Measurements from ENCODE around the gene GTF2E1.
A peak's percentile ranks its signal among the peaks of the same experiment; 100 is the strongest.
"Not testable (repeated sequence)": the region's sequence is repeated elsewhere in the genome, so short reads cannot be mapped to it uniquely, and the experiment has no call there.

The GTF2E1 gene

DNA sequence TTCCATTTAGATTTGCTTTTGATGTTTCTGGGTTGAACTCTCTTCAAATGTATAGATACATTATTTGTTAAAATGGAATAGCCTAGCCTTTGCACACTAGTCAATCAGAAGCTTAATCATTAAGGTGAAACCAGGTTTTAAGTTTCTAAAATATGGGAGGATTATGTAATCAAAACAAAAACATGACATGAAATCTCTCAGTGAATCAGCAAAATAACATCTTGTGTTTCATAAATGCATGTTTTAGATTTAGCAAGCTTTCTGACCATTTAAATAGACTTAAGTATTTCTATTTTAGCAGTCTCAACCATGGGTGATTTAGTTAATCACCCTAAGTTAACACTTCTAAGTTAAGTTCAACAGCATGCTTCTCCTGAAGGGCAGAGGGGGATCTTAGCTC lies 11.3 kb downstream of the GTF2E1 start:
- no peak for DNase-seq (ENCODE audit: low read depth in 2 of 2)

DNA sequence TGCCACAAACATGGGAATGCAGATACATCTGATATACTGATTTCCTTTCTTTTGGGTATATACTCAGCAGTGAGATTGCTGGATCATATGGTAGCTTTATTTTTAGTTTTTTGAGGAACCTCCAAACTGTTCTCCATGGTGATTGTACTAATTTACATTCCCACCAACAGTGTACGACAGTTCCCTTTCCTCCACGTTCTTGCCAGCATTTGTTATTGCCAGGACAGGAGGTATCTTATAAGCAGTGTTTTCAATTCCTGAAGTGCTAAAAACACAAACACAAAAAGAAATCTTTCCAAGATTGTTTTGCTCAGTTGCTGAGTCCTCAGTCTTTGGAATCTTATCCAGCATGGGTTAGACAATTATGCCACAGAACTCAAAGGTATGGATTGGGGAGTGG lies 13.5 kb downstream of the GTF2E1 start:
- DNase-seq (ENCODE audit: low read depth in 2 of 2): no peak

DNA sequence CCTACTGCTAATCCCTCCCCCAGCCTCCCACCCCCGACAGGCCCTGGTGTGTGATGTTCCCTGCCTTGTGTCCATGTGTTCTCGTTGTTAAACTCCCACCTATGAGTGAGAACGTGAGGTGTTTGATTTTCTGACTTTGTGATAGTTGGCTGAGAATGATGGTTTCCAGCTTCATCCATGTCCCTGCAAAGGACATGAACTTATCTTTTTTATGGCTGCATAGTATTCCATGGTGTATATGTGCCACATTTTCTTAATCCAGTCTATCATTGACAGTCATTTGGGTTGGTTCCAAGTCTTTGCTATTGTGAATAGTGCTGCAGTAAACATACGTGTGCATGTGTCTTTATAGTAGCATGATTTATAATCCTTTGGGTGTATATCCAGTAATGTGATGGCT lies 16.0 kb downstream of the GTF2E1 start:
- DNase-seq (ENCODE audit: low read depth in 2 of 2): not testable (repeated sequence)

DNA sequence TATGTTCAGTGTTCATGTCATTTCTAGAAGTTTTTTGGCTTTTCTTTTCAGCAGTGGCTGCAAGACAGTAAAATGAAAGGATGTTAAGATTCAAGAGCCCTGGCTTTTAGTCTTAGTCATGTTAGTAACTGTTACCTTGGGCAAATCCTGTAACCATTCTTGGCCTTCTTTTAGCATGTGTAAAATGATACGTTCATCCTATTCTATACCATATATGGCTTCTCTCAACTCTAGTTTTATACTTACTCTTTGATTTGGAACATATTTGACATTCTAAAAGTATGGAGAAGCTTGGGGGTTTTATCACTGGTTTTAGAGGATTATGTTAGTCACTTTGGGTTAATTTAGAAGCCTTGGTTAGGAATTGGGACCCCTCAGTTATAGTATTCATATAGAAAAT lies 20.1 kb downstream of the GTF2E1 start:
- DNase-seq (ENCODE audit: low read depth in 2 of 2): no peak

DNA sequence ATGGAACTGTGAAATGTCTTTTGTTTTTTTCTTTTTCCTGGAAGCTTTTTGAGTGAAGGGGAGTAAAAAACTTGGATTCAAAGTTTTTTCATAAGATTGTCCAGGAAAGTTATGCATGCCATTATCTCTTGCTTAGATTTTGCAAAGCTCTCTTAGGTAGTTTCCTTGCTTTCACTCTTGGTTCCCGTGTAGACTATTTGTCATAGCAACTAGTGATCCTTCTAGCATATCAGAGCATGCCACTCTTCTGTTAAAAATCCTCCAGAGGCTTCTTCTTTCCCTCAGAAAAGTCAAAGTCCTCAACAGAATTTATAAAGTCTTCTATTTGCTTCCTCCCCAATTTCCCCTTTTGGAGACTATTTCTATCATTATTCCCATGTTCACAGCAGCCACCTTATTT lies 21.1 kb downstream of the GTF2E1 start:
- DNase-seq (ENCODE audit: low read depth in 2 of 2): no peak

DNA sequence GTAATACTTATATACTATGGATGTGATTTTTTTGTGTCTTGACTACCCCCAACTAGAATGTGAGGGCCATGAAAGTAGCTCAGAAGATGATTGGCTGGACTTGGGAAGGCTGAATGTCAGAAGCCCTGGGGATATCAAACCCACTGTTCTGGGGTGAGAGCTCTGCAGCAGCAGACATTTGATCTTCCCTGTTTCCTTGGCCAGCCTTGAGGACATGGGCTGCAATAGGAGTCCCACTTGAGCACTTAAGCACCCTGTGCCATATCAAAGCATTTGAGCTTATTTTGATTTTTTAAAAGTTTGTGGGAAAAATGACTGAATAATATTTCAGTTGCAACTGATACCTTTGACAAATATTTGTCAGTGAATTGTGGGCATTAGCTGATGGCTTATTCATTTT lies 21.7 kb downstream of the GTF2E1 start:
- DNase-seq (ENCODE audit: low read depth in 2 of 2): no peak

DNA sequence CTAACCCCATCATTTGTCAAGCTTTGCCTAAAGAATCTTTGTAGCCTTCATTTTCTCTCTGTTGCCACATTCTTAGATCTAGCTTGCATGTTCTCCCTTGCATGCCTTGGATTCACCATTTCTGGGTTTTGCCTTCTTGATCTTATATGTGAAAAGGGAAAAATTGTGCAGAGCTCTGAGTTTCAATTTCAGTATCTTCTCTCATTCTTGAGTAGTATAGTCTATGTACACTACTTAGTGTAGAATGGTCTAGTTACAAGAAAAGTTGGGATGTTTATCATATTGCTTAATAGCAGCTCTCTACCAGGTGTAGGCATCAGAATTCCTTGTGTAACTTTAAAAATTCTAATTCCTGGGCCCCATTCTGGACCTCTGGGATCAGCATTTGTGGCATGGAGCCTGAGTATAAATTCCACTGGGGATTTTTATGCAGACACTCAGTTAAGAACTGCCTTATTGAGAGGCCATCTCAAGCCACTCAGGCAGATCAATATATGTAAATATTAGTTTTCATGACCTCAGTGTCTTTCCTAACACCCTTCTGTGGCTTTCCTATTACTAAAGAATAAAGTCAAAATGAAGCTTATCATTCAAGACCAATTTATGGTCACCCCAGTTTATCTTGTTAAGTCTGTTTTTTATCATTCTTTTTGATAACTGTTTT lies 23.4 kb downstream of the GTF2E1 start:
- no peak for DNase-seq (ENCODE audit: low read depth in 2 of 2)

DNA sequence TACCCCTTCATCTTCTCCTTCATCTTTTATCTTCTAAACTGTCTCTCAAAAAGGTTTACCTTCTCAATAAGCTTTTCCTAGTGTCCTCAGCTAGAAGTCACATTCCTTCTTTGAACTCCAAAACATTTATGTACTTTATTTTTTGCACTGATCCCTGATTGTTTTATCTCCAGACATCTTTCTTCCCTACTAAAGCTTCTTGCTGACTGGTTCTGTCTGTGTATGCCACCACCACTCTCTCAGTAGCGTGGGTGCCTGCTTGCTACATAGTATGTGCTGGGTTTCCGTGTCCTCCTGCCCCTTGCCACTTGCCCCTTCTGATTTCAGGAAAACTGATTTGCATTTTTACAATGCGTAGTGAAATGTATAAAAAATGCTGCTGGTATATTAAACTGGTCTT lies 24.0 kb downstream of the GTF2E1 start:
- DNase-seq (ENCODE audit: low read depth in 2 of 2): no peak

DNA sequence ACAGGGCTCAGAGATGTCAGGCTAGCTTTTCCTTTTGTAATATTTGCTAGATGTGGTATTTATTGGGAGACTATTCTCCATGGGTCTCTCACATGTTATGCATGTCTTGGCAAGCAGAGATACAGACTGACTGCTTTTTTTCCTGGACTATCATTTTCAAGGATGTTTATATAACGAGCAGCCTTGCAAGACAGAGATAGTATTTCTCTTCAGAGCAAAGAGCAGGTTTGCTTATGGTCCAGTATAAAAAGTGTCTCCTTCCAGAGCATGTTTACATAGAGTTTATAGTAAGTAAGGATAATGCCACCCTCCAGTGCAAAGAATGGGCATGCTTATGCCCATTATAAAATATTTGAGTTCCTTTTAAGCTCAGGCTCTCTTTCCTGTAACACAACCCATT lies 24.6 kb downstream of the GTF2E1 start:
- no peak for DNase-seq (ENCODE audit: low read depth in 2 of 2)

DNA sequence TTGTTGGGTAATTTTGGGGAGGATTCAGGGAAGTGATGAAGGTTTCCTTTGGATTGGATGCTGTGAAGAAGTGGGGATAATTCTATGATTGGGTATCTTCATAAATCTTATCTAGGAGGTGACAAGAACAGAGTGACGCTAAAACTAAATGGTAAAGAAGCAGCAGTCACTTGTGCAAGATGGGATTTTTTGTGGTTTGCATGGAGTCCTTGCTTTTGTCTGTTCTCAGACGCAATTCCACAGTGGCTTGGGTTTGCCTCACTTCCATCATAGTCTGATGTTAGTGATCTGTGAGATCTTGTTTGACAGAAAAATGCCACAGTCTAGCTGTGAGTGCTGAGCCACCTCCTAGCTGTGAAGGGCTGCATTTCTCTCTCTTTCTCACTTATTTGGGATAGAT lies 26.9 kb downstream of the GTF2E1 start:
- DNase-seq (ENCODE audit: low read depth in 2 of 2): no peak

DNA sequence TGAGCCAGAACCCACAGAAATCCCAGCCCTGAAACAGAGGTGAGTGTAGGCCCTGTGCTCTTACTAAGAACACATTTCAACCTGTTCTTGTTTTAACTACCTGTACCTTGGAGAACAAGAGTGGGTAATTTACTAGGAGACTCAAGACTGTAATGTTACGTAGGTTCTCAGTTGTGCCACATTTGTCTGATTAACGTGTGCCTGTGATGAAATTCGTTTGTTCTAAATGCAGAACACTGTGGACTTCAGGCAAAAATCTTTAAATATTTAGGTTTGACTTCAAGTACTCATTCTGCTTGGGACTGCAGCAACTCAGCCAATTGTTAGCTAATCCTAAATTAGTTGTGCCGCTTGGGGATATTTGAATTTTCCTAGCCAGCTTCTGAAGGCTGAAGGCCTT lies 28.3 kb downstream of the GTF2E1 start:
- no peak for DNase-seq (ENCODE audit: low read depth in 2 of 2)

DNA sequence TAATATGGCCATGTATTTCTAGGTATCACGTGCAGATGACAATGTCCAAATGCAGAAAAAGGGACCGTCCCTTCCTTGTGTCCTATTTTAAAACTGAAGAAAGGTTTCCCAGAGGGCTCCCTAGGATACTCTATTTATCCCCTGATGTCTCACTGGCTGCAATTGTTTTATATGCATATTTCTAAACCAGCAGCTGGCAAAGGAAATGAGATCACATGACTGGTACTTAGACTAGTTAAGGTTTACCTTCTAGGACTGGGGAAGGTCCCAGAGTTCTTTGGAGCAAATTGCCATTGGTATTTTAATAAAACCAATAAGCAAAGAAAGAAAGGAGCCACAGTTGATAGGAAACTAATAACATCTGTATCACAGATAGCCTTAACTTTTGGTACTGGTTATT lies 29.5 kb downstream of the GTF2E1 start:
- no peak for DNase-seq (ENCODE audit: low read depth in 2 of 2)

DNA sequence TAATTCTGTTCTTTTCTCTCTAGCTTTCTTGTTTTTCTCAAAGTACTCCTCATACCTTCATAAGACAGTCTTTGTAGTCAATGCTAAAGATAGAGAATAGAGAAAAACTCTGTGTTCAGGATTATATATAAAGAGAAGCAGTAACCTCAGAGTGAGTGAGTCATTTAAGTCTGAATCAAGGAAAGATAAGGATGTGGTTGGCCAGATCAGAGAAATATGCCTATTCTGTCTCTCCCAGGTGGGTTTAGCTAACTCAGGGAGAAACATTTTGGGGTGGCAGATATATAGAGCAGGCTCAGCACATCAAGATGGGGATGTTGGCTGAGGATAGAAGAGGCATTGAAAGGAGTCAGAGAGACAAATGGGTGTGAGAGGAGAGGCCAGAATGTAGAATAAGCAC lies 31.4 kb downstream of the GTF2E1 start:
- no peak for DNase-seq (ENCODE audit: low read depth in 2 of 2)

DNA sequence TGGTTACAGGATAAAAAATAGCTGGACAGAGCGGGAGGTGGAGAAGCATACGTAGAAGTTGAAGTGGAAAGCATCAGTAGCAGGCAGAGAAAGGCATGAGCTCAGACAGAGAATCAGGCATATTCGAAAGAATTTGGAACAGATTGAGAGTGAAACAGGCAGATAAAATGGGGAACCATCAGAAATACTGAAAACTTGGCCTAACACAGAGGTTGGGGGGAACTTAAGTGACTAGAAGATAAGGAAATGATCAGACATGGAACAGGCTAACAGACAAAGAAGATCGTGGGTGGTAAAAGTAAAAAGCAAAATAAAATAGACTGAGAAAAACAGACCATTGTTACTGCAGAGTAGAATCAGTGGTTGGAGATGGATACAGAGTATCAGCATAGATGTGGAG lies 32.9 kb downstream of the GTF2E1 start:
- no peak for DNase-seq (ENCODE audit: low read depth in 2 of 2)

DNA sequence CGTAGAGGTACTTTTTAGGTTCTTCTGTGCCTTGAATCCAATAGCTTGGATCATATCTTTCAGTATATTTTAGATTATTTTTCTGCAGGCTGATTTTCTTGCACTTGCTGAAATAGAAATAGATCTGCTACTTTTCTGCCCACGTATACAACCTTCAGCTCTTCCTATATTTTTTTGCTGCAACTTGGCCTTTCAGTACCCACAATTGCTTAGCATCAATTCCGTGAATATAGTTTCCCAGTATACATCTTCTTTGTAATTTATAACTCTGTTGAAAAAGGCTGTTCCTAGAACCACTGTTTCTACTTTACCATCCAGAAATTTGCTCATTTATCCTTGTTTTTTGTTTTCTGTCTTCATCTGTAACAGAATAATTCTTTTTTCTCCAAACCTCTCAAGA lies 36.2 kb downstream of the GTF2E1 start:
- DNase-seq (ENCODE audit: low read depth in 2 of 2): no peak

DNA sequence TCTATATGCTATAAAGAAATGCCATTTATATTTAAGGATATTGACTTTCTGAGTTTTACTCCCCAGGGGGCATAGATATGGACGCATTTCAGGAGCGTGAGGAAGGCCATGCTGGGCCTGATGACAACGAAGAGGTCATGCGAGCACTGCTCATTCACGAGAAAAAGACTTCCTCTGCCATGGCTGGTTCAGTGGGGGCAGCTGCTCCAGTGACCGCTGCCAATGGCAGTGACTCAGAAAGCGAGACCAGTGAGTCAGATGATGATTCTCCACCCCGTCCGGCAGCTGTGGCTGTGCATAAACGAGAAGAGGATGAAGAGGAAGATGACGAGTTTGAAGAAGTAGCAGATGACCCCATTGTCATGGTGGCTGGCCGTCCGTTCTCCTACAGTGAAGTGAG lies 38.4 kb downstream of the GTF2E1 start:
- DNase-seq (ENCODE audit: low read depth in 2 of 2): no peak

DNA sequence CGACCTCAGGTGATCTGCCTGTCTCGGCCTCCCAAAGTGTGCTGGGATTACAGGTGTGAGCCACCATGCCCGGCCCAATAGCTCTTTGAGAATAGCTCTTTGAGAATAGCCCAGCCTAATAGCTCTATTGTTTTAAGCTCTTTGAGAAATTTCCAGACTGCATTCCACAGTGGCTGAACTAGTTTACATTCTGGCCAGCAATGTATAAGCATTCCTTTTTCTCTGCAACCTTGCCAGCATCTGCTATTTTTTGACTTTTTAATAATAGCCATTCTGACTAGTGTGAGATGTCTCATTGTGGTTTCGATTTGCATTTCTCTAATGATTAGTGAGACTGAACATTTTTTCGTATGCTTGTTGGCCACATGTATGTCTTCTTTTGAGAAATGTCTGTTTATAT lies 43.3 kb downstream of the GTF2E1 start:
- DNase-seq (ENCODE audit: low read depth in 2 of 2): not testable (repeated sequence)

DNA sequence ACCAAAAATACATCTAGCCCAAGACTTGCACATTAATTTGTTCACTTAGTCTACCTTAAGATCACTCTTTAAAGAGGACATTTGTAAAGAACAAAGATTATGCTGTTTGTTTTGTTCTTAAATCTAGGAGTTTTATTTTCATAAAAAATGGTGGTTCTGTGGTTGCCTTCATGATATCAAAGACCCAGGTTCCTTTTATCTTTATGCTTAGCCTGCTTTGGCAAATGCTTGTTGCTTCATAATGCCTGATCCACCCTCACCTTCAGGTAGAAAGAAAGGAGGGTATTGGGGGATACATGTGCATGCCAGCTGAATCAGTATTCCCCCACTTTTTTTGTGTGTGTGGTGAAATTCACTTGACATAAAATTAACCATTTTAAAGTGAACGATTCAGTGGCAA lies 48.5 kb downstream of the GTF2E1 start:
- no peak for DNase-seq (ENCODE audit: low read depth in 2 of 2)

DNA sequence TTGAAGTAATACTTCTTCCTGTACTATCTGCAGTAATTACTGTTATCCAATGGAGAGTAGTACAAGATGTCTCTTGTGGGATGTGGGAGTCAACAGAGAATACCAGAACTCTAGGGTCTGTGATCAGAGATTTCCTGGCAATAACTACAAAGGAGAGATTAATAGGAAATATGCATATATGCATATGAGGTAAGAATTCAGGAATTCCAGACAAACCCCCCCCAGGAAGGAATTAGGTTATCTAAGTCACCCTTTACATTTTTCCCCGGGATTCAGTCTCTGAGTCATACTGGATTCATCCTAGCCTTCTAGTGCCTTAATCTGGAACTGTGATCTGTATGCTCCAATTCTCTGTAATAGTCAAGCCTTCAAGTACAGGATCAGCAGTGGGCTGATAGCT lies 49.4 kb downstream of the GTF2E1 start:
- DNase-seq (ENCODE audit: low read depth in 2 of 2): no peak

DNA sequence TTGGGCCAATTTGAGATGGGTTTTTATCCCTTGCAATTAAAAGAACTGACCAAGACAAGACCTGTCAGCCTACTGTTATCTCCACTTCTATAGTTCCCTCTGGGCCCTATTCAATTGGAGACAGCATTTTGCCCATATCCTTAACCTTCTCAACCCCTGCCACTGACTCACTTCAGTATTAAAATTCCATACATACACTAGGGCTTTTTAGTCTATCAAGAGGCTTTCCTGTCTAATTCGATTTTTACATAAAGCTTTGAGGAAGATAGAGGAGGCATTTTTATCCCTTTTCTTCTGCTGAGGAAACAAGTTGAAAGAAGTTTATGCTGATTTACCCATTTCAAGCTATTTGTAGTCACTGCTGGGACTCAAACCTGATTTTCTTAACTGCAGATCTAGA lies 51.1 kb downstream of the GTF2E1 start:
- no peak for DNase-seq (ENCODE audit: low read depth in 2 of 2)

DNA sequence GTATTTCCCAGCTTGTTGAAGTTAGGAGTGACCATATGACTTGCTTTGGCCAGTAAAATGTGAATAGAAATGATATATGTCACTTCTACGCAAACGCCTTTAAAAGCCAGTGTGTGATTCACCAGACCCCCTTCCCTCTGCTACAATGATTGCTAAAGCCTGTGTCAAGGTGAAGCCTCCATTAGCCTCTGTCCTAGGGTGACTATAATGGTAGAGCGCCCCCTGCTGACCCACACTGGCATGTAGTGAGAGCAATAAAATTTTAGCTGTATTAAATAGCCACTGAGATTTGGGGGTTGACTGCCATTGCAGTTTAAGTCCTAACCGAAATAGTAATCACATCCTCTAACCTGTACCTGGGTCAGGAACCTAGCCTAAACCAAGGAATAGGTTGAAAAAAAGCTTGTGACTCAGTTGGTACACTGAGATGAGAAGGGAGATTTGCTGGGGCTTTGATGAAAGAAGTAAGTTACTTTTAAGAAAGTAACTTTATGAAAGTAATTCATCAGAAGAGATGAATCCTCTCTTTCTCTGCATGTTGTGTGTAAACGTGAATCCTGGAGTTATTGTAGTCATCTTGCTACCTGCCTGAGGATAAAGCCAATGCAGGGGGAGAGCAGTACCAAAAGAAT lies 52.6 kb downstream of the GTF2E1 start:
- DNase-seq (ENCODE audit: low read depth in 2 of 2): peak; percentile 77

DNA sequence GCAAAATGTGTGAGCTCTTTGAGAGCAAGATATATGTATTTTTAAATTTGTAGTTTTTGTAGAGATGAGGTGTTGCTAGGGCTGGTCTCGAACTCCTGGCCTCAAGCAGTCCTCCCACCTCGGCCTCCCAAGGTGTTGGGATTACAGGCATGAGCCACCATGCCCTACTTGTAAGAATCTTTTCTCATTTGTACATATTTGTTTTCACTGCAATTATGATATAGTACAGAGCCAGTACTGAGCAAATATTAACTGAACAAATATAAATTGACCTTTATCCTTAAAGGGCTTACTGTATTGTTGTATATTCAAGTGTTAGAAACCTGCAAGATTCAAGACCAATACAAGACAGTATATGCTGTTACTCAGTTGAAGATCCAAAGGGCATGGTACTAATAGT lies 53.4 kb downstream of the GTF2E1 start:
- DNase-seq (ENCODE audit: low read depth in 2 of 2): no peak

DNA sequence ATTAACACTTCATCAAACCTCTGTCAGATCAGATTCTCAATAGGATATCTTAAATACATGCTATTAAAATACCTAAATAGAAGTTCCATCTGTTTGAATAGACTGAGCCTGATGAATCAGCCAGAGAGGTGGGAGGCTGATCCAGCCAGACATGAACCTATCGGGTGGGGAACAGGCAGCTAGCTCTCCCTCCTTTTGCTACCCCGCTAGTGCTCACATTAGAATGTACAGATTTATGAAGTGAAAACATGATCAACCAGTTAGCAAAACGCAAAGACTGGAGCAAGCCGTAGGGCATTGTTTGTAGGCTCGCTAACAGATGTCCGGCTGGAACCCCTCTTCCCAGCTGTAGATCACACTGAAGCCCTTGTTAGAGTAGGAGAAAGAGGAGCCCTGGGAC lies 54.4 kb downstream of the GTF2E1 start:
- no peak for DNase-seq (ENCODE audit: low read depth in 2 of 2)

DNA sequence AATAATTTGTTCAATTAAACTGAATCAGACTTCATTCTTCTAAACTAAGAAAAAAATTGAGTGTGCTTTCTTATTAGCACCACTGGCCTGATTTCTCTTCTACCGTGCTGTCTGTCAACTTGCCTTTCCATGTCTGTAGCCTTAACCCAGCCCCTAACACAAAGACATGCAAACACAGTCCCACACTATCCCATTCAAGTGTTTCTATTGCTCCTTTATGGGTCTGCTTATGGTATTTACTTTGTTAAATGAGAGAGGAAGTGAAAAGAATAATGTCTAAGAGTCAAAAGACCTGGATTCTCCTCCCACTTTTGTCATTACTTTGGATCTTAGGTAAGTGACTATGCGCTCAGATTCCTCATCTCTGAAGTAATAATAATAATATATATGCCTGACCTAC lies 55.3 kb downstream of the GTF2E1 start:
- DNase-seq (ENCODE audit: low read depth in 2 of 2): no peak

All from stimulated activated CD4-positive, alpha-beta T cell treated with anti-CD3 and anti-CD28 coated beads, Interleukin-1b, Interleukin-23, amount 100 ng/mL, for 4 hours (primary cell).